GM19238 (cell line): Measurements from ENCODE around the gene KREMEN1.
"Not testable (repeated sequence)": the region's sequence is repeated elsewhere in the genome, so short reads cannot be mapped to it uniquely, and the experiment has no call there.

Experiments
- DNase-seq: peaks from one replicate; pipeline ENCODE4 v3.0.0; 2011; ENCODE audit warnings: low spot score; ENCODE audit not compliant: insufficient read length

The KREMEN1 gene, protein sequence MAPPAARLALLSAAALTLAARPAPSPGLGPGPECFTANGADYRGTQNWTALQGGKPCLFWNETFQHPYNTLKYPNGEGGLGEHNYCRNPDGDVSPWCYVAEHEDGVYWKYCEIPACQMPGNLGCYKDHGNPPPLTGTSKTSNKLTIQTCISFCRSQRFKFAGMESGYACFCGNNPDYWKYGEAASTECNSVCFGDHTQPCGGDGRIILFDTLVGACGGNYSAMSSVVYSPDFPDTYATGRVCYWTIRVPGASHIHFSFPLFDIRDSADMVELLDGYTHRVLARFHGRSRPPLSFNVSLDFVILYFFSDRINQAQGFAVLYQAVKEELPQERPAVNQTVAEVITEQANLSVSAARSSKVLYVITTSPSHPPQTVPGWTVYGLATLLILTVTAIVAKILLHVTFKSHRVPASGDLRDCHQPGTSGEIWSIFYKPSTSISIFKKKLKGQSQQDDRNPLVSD

DNA sequence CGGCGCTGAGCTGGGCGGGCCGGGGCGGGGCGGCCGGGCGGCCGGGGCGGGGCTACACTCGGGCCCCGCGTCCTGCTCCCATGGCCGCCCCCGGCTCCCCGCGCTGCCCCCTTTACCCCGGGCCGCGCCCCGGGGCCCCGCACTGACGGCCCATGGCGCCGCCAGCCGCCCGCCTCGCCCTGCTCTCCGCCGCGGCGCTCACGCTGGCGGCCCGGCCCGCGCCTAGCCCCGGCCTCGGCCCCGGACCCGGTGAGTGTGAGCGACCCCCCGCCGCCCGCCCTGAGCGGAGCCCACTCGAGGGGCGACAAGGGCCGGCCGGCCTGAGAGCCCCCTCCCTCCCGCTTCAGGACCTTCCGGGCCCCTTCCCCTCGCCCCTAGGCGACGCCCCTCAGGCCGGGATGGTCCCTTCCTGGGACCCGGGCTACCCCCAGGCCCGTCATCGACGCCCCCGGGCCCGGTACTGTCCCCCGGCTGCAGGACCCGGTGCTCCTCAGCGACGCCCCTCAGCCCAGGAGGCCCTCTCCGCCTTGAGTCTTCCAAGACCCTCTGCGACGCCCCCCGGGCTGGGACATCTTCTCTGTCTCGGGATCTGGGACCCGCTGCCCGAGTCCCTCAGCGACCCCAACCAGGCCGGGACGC, at the start of gene KREMEN1:
KREMEN1 (plus strand) TSS at position 57 of the 639 bp plus-strand sequence; CDS start at position 153, 96 bp downstream.
- no peak for DNase-seq

- no peak for DNase-seq
These were observed 49.6 kb upstream of the KREMEN1 start for GRCh38 chr22:29023172-29023796.

DNA sequence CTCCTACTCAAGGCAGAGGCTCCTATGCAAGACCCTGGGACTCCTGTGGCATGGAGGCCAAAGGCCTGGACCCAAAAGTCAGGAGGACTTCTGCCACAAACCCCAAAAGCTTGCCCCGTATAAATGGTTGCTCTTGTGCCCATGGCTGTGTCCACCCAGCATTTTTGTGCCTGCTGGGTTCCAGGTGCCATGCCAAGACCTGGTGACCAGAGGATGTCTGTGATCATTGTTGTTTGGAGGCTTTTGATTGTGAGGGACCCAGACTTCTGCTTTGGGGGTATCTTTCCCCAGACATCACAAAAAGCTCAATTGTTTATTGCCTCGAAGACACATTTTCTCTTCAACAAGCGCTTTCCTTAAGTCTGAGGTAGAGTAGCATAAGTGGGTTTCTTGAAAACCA, 46.3 kb upstream of the KREMEN1 start:
- no peak for DNase-seq

- no peak for DNase-seq
These were observed 44.4 kb upstream of the KREMEN1 start for GRCh38 chr22:29028468-29028867.

- DNase-seq, result no peak
These were observed 43.4 kb upstream of the KREMEN1 start for GRCh38 chr22:29029202-29030000.

GRCh38 chr22:29030016-29030617, 42.7 kb upstream of the KREMEN1 start:
- no peak for DNase-seq

- DNase-seq, result no peak
These were observed 42.1 kb upstream of the KREMEN1 start for GRCh38 chr22:29030618-29031226.

DNA sequence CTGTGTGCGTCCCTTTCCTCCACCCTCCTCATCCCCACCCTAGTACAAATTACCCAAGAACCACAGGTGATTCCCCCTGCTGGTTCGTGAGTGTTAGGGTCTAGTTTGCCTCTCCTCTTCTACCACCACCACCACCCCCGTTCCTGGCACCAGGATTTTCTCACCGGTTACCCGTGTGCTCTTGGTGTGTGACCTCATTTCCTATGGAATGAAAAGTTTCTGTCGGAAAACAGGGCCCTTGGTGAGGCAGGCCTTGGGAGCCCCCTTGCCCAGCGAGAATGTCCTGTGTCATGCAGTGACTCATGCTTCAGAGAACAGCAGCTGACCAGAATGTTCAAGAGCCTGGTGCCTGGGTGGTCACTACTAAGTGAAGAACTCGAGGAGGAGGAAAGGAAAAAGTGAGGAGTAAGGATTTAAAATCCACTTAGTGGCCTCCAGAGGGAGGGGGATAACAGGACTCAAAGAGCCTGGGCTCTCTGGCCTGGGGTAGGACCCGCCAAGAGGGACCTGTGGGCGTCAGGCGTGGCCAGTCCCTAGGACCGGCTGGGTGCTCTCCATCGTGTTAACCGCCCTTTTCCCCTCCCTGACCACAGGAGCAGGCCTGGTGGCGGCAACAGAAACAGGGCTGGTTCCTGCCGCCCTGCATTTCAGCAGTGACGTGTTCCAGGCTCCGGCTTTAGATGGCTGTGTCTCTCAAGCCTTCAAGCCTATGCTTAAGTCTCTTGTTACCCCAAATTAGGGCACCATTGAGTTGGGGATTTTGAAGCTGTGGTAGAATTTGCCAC, 41.4 kb upstream of the KREMEN1 start:
- DNase-seq, result no peak

DNA sequence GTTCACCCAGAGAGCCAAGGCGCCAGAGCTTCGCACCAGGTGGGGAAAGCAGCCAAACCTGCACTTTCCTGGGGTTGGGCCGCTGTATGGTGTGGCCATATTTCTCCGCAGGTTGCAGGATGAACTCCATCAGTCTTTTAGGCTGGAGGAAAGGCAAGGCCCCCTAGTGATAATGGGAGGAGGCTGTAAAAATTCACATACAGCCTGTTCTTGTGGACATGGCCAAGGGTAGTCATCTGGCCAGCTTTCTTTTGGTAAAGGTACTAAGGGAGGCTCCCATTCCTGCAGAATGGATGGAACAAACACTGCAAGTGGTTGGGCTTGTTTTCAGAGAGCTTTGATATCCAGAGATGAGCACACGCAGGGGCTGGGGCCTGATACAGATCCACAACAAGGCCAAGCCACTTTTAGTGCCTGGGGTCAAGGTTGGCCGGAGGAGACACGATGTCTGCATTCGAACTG, 40.8 kb upstream of the KREMEN1 start:
- DNase-seq, result no peak

GRCh38 chr22:29032584-29032983, 40.3 kb upstream of the KREMEN1 start:
- no peak for DNase-seq

GRCh38 chr22:29037340-29037932, 35.4 kb upstream of the KREMEN1 start:
- no peak for DNase-seq

- DNase-seq, result no peak
These were observed 33.7 kb upstream of the KREMEN1 start for GRCh38 chr22:29039148-29039547.

DNA sequence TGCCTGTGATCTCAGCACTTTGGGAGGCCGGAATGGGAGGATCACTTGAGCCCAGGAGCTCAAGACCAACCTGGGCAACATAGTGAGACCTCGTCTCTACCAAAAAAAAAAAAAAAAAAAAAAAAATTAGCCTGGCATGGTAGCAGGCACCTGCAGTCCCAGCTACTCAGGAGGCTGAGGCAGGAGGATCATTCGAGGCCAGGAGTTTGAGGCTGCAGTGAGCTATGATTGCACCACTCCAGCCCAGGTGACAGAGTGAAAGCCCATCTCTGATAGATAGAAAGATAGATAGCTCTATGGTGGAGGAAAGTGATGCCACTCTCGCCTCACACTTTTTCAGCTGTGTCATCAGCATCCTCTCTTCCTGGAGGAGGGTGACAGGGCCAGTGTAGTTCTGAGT, 33.2 kb upstream of the KREMEN1 start:
- DNase-seq, result not testable (repeated sequence)

- DNase-seq, result peak; percentile 41
These were observed 32.2 kb upstream of the KREMEN1 start for GRCh38 chr22:29040385-29041275.

GRCh38 chr22:29041408-29041807, 31.4 kb upstream of the KREMEN1 start:
- DNase-seq, result no peak

GRCh38 chr22:29043906-29044575, 28.8 kb upstream of the KREMEN1 start:
- DNase-seq, result no peak

DNA sequence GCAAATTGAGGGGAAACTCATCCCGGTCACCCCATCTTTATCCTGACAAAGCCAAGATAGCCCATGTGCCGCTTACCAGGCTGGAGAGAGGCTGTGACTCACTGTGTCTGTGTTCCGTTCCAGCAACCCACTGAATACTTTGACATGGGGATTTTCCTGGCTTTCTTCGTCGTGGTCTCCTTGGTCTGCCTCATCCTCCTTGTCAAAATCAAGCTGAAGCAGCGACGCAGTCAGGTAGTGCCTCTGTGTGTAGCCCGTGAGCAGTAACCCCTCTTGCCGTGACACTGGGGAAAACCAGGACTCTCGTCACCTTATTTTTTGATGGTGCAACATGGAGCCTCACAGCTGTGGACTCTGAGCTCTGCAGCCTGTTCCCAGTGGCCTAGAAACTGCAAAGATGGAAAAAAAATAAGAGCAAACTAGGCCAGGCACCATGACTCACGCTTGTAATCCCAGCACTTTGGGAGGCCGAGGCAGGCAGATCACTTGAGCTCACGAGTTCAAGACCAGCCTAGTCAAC, 28.1 kb upstream of the KREMEN1 start:
- no peak for DNase-seq
